NCI-H226 (cell line): ENCODE measurements around the gene EIF3B.
"Not testable (repeated sequence)": the region's sequence is repeated elsewhere in the genome, so short reads cannot be mapped to it uniquely, and the experiment has no call there.

Source experiments
- DNase-seq: peaks from one replicate; pipeline ENCODE4 v3.0.0-alpha.2; 2015

EIF3B gene

GRCh38 chr7:2350055-2350454 lies 4.6 kb upstream of the EIF3B start:
- no peak for DNase-seq

GRCh38 chr7:2350861-2351260 lies 3.8 kb upstream of the EIF3B start:
- DNase-seq, result no peak

DNA sequence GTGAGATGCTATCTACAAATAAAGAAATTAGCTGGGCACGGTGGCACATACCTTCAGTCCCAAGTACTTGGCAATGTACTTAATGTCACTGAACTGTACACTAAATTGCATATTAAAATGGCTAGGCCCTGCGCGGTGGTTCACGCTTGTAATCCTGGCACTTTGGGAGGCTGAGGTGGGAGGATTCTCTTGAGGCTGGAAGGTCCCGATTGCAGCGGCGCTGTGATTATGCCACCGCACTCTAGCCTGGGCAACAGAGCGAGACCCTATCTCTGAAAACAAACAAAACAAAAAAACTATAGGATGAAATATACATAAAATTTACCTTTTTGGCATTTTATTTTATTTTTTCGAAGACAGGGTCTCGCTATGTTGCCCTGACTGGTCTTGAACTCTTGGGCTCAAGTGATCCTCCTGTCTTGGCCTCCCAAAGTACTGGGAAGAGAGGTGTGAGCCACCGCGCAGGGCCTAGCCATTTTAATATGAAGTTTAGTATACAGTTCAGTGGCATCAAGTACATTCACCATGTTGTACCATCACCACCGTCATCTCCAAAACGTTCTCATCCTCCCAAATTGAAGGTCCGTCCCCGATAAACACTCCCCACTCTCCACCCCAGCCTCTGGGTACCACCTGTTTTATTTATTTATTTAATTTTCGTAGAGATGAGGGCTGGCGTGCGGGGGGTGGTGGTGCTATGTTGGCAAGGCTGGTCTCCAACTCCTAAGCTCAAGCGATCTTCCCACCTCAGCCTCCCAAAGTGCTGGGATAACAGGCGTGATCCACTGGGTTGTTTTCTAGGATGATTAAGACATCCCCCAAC lies 1.3 kb upstream of the EIF3B start:
- DNase-seq, result no peak

GRCh38 chr7:2353936-2354185 lies 766 bp upstream of the EIF3B start:
- peak; percentile 91 for DNase-seq

- no peak for DNase-seq
Observed at GRCh38 chr7:2354939-2355704, 495 bp downstream of the EIF3B start.

GRCh38 chr7:2355705-2356008 lies 1.0 kb downstream of the EIF3B start:
- no peak for DNase-seq

GRCh38 chr7:2357165-2357564 lies 2.5 kb downstream of the EIF3B start:
- DNase-seq, result no peak

GRCh38 chr7:2357571-2357970 lies 2.9 kb downstream of the EIF3B start:
- DNase-seq, result no peak

GRCh38 chr7:2358968-2359527 lies 4.4 kb downstream of the EIF3B start:
- DNase-seq, result no peak

DNA sequence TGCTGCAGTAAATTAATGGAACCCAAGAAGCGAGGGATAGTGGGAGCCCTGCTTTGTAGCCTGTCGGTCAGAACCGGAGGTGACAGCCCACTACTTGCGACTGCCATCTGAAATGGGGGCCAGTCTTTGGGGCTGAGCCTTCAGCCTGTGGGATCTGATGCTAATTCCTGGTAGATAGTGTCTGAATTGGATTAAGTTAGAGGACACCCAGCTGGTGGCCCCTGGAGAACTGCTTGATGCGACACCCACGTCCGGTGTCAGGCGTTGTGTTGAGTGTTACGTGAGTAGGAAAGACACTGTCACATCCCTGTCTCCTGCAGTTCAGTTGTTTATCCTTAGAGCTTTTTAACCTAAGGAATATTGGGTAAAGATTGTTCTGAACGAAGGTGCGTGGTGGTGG lies 5.0 kb downstream of the EIF3B start:
- no peak for DNase-seq

DNA sequence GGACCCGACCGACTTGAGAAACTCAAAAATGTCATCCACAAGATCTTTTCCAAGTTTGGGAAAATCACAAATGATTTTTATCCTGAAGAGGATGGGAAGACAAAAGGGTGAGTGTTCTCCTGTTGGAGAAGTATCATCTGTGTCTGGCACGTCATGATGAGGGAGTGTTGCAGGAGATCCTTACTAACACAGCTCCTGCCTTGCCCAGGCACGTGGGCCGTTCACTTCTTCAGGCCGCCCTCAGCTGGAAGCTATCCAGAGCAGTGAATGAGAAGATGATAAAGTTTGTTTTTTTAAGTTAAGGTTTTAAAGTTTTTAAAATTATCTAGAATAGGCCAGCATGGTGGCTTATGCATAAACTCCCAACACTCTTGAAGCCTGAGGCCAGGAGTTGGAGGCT lies 6.2 kb downstream of the EIF3B start:
- DNase-seq, result no peak

GRCh38 chr7:2362385-2363088 lies 7.9 kb downstream of the EIF3B start:
- DNase-seq, result no peak

DNA sequence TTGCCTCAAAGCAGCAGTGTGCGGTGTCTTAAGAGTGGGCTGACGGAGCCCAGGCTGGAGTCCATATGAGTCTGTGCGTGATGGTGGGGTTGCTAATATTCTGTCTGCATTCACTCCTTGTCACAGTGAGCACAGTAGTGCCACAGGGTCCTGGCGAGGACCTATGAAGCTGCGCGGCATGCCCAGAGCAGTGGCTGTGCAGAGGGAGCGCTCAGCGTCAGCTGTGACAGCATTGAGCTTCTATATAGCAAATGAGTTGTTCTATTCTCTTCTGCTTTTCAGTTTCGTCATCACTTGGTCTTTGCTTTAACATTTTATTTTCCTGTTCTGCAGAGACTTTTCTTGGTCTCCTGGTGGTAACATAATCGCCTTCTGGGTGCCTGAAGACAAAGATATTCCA lies 14.5 kb downstream of the EIF3B start:
- DNase-seq, result no peak

DNA sequence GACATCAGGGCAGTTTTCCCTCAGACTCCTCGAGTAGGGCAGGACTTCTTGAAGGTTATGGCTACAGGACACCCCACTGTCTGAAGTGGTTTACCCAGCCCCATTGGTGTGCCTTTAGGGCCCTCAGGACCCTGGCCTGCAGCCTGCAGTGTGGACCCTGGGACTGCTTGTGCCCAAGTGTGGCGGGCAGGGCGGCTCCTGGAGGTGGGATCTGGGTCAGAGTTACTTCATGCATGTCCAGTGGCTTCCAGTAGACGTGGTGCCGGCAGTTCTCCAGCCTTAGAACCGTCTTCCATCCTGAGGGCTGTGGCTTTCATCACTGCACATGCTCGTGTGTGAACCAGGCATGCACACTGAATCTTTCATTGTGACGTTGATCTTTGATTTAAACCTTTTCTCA lies 16.7 kb downstream of the EIF3B start:
- no peak for DNase-seq

GRCh38 chr7:2372724-2373123 lies 18.1 kb downstream of the EIF3B start:
- DNase-seq, result no peak

- peak; percentile 28 for DNase-seq
Observed at GRCh38 chr7:2373124-2373556, 18.5 kb downstream of the EIF3B start.

DNA sequence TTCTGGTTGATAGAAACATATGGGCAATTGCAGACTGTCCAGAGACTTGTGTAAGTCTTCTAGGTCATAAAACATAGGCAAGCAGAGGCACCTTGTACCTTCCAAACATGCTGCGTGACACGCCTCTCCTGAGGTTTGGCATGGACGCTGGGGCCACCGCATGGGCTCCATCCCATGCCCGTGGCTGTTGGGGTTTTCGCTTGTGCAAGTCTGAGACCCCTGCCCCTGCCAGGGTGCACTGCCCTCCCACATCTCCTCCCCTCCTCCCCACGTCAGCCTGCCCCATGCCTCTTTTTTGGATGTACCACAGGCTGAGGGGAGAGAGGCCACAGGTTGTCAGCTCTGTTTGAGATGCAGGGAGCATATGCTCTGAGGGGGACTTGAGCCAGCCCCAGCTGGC lies 19.0 kb downstream of the EIF3B start:
- no peak for DNase-seq

DNA sequence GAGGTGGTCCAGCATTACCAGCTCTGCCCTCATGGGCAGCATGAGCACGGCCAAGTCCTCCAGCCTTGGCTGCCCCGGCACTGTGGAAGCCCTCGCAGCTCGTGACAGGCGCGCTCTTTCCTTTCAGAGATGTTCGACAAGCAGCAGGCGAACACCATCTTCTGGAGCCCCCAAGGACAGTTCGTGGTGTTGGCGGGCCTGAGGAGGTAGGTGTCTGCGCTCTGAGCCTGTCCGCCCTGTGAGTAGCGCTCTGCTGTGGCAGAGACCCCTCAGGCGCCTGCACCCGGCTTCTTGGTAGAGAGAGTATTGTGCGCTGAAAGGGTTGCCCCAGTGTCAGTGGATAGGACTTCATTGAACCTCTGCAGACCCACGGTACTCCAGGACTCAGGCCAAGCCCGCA lies 19.8 kb downstream of the EIF3B start:
- DNase-seq, result no peak

- DNase-seq, result no peak
Observed at GRCh38 chr7:2374830-2375728, 20.5 kb downstream of the EIF3B start.

- DNase-seq, result no peak
Observed at GRCh38 chr7:2376351-2377154, 21.9 kb downstream of the EIF3B start.

GRCh38 chr7:2377492-2377891 lies 22.9 kb downstream of the EIF3B start:
- not testable (repeated sequence) for DNase-seq

- not testable (repeated sequence) for DNase-seq
Observed at GRCh38 chr7:2378125-2378524, 23.5 kb downstream of the EIF3B start.
